ENCODE data around the gene KPNA3.

DNA sequence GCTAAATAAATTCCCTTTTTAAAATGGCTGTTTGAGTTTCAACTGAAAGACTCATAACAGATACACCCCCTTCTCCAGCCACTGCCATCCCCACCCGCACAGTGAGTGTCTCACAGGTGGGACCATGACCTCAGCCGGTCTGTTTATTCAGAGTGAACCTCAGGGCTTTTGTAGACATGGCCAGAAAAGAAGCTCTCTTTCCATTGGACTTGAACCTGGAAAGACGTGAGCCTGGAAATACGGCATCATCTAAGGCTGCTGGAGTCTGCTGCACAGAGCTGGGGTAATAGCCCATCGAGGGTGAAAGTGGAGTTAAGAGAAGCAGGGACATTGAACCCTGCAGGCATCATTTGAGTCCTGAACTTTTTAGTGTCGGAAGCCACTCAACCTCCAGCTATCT lies 15.2 kb upstream of the KPNA3 start:
- TF ChIP-seq EZH2 (IDR thresholded peaks at IDR 0.05) (no peak), POLR2AphosphoS5 (IDR thresholded peaks at IDR 0.05; ENCODE audit: borderline replicate concordance, low read depth, low read length) (no peak), FOXP2 (optimal IDR thresholded peaks at IDR 0.05; ENCODE audit: control extremely low read depth, extremely low read length, insufficient read depth) (no peak)
